CD4-positive, alpha-beta T cell treated with Interleukin-4 for 4 hours (primary cell): ENCODE results near the gene MGMT.
A peak's percentile ranks its signal among the peaks of the same experiment; 100 is the strongest.

ENCODE experiments used
- DNase-seq: peaks from one replicate; pipeline ENCODE4 v3.0.0-alpha.2; 2020

MGMT gene

DNA sequence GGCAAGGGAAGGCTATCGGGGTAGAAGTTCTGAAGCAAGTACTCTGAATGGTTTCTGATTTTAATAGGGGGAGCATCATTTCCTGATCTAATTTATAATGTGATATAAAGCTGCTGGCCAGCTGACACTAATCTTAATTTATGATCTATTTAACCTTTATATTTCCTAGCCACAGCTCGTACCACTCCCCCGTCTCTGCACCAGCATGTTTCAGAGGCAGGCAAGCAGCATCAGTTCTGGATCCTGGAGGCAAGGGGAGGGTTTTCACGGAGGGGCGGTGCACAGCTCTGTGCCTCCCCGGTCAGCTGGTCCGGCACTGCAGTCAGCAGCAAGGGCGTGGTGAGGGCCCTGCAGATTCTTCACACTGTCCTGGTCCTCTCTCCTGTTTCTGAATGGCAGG is 30.0 kb downstream of the MGMT start:
- no peak for DNase-seq

- DNase-seq, result no peak
Observed at GRCh38 chr10:129498680-129499079, 31.6 kb downstream of the MGMT start.

GRCh38 chr10:129500617-129501339 is 33.7 kb downstream of the MGMT start:
- DNase-seq, result no peak

DNA sequence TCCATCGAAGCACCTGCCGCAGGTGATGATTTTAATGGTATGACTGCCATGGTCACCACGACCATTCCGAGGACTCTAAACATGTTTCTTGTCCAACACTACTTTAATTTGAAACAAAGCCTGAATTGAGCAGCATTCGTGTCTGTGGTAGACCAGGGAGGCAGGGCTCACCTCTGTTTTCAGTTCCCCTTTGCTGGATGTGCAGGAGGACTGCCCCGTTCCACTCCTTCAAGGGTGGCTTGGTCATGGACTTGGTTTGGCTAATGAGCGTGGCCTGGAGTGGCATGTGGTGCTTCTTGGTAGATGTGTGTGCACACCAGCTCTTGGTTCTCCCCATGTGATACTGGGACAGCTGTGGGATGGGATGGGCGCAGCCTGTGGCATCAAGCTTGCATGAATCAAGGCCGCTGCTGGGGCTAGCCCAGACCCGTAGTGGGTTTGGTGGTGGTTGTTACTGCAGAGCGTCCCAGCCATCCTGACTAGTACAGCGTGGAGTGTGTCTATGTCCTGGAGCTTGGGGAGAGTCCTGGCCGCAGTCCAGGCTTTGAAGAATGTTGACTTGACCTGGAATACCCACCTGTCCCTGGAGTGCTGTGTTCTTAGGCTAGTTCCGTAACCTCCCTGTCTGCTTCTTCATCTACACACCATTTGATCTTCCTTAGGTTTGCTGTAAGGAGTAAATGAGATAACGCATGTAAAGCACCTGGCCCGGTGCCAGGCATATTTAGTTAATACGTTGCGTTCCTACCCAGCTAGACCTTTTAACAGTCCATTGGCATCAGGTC is 34.8 kb downstream of the MGMT start:
- no peak for DNase-seq

GRCh38 chr10:129502448-129502847 is 35.4 kb downstream of the MGMT start:
- no peak for DNase-seq

- DNase-seq, result no peak
Observed at GRCh38 chr10:129505500-129506075, 38.5 kb downstream of the MGMT start.

DNA sequence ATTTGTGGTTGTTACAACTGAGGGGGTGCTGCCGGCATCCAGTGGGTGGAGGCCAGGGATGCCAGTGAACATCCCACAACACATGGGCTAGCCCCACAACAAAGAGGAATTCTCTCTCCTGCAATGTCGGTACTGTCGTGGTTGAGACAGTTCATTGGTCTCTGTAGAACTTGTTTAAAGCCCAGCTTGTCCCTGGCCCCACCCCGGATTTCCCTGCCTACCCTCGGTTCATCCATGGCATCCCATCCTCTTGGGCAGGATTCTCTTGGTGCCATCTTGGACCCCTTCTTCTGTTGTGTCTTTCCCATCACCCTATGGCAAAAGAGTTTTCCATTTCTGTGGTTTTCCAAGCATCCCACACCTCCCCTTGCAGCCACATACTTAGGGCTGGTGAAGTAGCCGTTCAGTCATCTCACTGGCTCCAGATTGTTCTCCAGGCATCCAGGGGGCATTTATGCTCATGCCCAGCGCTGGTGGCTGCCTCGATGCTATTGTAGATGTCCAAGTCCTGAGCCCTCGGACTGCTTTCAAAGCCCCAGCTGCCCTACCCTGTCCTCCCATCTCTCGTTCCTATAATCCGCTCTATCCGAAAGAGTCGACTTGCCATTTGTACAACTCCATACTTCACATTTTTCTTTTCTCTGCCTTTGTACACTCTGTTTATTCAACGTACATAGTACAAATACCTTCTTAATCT is 39.2 kb downstream of the MGMT start:
- no peak for DNase-seq

DNA sequence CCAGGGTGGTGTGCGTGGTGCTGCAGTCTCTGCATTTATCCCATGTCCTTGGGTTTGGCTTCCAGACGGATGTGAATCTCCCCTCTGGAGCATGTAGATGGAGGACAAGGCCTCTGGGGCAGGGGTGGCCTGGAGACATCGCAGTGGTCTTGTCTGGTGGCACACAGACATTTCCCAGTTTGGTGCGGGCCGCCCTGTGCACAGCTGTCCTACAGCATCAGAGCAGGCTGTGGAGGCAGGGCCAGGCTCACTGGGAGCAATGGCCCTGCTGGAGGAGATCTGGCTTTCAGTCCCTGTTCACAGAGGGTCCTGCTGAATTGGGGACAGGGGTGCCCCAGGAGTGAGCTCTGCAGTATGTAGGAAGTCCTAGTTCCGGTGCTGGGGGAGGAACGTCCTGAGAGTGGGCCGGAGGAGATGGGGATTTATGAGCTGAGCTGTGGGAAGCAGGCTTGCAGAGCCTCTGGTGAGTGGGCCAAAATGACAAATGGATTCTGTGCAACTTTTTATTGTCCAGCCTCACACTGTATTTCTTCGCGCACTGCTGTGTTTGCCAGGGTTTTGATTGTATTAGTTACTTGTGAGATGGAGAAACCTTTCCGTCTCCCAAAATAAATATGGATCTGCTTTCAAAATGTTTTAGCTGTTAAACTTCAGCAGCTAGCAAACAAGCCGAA is 40.3 kb downstream of the MGMT start:
- no peak for DNase-seq

GRCh38 chr10:129509155-129509554 is 42.1 kb downstream of the MGMT start:
- no peak for DNase-seq

DNA sequence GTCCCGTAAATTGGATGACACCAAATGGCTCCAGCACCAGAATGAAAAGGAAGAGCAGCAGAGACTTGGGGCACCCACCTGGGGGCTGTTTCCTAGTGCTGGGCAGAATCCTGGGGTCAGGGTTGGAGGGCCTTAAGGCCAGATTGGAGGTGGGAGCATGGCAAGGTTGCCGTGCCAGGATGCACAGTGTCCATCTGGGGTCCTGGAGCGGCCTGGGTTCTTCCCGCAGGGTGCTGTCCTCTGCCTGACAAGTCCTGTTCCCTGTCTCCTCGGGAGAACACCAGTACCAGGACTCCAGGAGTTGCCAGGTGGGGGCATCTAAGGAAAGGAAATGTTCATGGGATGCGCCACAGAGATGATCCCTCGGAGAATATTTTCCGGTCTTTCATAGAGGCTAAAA is 42.8 kb downstream of the MGMT start:
- no peak for DNase-seq

DNA sequence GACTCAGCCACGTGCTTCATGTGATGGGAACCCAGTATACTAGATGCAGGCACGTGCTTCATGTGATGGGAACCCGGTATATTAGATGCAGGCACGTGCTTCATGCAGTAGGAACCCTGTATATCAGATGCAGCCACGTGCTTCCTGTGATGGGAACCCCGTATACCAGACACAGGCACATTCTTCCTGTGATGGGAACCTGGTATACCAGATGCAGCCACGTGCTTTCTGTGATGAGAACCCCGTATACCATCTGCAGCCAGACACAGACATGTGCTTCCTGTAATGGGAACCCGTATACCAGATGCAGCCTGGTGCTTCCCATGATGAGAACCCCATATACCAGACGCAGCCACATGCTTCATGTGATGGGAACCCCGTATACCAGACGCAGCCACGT is 44.0 kb downstream of the MGMT start:
- no peak for DNase-seq

DNA sequence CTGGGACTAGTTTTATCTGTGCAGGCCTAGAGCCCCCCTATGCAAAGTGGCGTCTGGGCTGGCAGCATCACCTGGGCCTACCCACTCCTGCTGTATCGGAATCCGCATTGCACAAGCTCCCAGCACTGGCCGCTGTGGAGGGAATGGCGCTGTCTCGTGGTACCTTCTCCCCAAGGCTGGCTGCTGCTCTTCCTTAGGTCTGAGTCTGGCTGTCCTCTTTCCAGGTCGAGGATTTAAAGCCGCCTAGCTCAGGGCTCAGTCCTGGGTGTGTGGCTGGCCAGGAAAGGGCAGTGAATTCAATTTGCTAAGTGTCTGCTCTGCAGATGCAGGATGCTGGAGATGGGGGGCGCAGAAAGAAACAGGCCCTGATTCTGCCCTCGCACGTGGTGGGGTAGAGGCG is 44.7 kb downstream of the MGMT start:
- DNase-seq, result no peak

DNA sequence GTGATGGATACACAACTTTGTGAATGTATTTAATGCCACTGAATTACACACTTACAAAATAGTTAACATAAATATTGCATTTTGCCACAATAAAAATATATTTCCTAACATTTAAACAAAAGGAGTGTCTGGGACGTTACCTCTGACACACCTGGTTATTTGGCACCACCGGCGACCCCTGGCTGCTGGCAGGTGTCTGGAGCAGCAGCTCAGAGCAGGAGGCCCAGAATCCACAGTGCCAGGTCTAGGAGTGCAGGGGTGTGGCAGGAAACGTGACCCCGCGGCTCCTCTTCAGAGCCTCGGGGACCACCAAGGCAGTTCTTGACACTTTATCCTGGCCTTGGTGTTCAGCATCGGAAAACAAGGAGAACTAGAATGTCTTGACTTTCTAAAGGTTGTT is 46.3 kb downstream of the MGMT start:
- no peak for DNase-seq

GRCh38 chr10:129514568-129515451 is 47.8 kb downstream of the MGMT start:
- DNase-seq, result no peak

DNA sequence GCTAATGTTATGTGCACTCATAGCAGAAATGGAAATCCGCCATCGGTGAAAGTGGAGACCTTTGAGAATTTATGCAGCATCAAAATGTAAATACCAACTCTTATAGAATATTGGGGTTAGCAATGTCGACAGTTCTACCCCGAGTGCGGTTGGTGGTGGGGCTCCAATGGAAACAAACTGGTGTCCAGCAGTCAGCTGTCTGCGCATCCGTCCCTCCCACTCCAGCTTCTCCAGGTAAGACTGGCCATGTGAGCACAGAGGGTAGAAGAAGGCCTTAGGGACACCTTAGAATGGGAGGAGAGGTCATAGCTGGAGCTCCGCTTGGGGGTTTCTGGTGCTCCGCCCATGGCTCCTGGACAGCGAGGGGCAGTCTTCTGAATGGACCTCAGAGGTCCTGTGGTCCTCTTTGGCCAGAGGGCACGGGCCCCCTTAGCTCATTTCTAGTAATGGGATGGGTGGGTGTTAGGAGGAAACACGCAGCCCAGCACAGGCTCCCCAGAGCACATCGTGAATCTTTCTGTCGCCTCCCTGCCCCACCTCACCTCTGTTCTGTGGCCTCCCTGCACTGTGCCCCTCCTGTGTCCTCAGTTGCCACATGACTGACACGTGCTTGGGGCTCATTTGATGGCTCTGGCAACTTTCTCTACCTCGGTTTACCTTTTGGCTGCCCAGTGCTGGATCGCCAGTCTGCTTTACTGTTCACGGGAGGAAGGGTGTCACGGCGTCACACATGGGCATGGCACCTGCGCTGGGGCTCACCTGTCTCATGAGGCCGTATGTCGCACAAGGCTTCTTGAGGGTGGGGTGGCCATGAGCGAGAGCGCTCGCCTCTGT is 50.0 kb downstream of the MGMT start:
- DNase-seq, result no peak

GRCh38 chr10:129517680-129518057 is 50.6 kb downstream of the MGMT start:
- peak; percentile 1 for DNase-seq

DNA sequence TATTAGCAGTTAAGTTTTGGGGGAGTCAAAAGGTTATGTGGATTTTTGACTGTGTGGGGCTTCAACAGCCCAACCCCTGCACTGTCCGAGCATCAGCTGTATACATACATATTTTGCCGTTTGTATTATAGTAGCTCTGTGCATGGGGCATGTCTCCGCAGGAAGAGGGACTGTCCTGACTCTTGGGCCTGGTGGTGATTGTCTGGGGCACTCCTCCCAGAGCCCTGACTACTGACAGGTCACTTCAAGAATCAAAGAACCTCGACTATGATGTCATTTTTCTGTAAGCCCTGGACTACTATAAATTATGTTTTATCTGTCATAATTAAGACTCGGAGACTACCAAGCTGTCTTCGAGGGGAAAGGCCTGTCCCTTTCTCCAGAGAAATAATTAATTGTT is 51.8 kb downstream of the MGMT start:
- DNase-seq, result no peak

GRCh38 chr10:129520440-129521080 is 53.5 kb downstream of the MGMT start:
- no peak for DNase-seq

DNA sequence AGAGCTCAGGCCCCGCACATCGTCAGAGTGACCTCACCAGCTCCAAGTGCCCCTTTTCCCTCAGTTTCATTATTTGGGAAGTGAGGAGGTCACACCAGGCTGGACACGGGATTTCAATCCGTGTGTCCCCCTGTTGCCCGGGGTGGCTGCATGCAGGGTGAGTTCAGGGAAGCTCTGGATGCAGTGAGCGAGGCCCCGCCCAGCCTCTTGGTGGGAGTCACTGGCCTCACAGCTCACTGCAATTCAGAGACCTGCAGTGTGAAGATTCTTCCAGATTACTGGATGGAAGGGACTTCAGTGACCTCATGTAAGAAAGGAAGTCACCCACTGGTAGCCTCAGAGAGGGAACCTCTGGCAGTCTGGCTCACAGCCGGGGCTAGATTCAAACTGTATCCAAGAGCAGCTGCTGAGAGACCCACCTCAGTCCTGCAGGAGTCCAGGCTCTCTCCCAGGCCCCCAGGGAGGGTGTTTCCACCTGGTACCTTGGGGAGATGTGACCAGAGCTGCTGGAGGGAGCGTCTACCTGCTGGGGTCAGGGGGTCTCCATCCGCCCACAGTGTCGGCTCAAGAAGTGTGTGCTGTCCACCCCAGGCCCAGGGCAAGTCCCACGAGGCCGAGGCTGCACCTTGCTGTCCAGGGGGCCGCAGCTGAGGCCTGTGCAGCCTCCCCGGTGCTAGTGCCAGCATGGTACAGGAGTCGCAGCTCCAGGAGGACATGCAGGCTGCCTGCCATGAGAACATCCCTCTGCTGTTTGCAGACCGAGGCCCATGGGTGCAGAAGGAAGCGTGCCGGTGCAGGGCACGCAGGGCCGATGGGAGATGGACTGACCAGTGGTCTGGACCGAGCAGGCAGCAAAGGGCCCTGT is 54.4 kb downstream of the MGMT start:
- DNase-seq, result no peak
